ENCODE results near the gene MPO. TPM values are rescaled to one million over a fixed set of nuclear protein-coding genes. Genes with fewer than 3 reads are reported as not detected.

MPO gene
- total RNA-seq, 1 experiment from 2014 or later: not detected

DNA sequence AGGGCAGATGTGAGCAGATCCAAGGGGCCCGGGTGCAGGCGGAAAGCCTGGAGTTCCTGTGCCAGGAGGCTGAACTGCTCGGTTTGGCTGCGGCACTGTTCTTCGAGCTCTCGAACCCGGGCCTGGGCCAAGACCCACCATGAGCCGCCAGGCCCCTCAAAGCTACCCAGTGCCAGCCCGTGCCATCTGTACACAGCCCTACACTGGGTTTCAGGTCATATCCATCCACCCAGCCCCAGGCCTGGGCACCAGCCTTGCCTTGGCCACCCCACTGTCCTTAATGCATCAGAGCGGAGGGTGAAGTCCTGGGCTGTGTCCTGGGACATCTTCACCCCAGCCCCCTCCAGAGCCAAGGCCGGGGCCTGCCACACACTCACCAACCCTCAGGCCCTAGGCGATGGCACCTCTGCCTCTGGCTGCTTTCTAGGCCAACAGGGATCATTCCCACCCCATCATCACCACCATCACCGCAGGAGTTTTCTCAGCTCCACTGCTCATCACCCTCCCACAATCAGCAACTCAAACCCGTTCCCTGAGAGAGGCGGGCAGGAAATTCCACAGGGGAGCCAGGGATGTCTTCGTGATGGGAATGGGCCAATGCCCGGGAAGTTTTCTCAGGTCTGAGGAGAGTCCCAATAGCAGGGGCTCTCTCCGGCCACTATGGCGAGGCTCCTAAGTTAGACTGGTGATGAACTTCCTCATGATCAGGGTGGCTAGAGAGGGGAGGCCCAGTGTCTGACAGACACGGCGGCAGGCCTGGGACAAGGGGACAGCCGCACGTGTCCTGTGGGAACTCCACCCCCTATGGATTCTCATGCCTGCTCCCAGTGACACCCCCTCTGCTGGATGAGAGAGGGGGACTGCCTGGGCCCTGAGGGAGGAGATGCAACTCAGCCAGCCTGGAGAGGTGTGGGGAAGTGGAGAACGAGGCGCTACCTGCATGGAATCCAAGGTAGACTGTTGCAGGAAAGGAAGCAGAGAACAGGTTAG, 38.7 kb upstream of the MPO start (continued):
- TF ChIP-seq, protein P1, sequence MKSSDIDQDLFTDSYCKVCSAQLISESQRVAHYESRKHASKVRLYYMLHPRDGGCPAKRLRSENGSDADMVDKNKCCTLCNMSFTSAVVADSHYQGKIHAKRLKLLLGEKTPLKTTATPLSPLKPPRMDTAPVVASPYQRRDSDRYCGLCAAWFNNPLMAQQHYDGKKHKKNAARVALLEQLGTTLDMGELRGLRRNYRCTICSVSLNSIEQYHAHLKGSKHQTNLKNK (CRISPR knock-in tag; IDR thresholded peaks at IDR 0.05): no peak
- TF ChIP-seq IRF2 (CRISPR knock-in tag; IDR thresholded peaks at IDR 0.05; ENCODE audit: borderline replicate concordance, low read depth): no peak

DNA sequence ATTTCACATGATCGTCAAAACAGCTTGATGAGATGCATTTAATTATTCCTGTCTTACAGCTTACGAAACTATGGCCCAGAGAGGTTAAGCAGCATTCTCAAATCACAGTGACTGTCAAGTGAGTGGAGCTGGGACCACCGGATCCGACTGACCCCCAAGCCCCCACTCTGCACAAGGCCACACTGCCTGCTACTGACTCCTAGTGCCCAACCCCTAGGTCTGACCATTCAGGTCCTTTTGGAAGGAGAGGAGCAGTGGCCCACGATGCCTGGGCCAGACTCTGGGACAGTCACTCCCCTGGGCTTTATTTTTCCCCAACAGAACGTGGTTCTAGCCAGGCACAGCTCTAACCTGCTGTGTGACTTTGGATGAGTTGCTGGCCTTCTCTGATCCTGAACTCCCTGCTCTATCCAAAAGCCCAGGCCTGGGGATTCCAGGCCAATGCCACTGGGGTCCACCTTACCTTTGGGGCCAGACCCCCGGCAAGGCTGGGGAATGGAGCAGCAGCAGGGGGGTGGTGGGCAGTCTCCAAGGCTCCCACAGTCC, 38.0 kb upstream of the MPO start:
- DNase-seq (ENCODE audit: low spot score): no peak
- Mint-ChIP-seq H3K27me3 (ENCODE audit: low read depth) (peaks cover 35% of the 10 kb centered on the region), H3K4me3 (no peak overlapping the region), H3K36me3 (0 out of 2 replicates have a peak, but pooled peaks cover 3% of the 10 kb centered on the region), H3K27ac (no peak overlapping the region), H3K4me1 (peaks cover 5% of the 10 kb centered on the region), H3K9me3 (no peaks in the 10 kb centered on the region)
- CTCF ChIA-PET: interaction anchor here (0.8 to 8.3 kb wide), 6 partner anchors 13 to 99 kb away, joined by 3 to 97 read pairs (median 29); partner anchors contain the start of genes RNF43 and SUPT4H1
- ATAC-seq: no peak
- POLR2A ChIA-PET: interaction anchor here (2.0 kb wide), 1 partner anchor 26 kb away, joined by 7 read pairs; no protein-coding TSS in a partner anchor
- TF ChIP-seq, protein P2, sequence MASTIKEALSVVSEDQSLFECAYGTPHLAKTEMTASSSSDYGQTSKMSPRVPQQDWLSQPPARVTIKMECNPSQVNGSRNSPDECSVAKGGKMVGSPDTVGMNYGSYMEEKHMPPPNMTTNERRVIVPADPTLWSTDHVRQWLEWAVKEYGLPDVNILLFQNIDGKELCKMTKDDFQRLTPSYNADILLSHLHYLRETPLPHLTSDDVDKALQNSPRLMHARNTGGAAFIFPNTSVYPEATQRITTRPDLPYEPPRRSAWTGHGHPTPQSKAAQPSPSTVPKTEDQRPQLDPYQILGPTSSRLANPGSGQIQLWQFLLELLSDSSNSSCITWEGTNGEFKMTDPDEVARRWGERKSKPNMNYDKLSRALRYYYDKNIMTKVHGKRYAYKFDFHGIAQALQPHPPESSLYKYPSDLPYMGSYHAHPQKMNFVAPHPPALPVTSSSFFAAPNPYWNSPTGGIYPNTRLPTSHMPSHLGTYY (CRISPR knock-in tag; IDR thresholded peaks at IDR 0.05): no peak
- TF ChIP-seq, protein P3, sequence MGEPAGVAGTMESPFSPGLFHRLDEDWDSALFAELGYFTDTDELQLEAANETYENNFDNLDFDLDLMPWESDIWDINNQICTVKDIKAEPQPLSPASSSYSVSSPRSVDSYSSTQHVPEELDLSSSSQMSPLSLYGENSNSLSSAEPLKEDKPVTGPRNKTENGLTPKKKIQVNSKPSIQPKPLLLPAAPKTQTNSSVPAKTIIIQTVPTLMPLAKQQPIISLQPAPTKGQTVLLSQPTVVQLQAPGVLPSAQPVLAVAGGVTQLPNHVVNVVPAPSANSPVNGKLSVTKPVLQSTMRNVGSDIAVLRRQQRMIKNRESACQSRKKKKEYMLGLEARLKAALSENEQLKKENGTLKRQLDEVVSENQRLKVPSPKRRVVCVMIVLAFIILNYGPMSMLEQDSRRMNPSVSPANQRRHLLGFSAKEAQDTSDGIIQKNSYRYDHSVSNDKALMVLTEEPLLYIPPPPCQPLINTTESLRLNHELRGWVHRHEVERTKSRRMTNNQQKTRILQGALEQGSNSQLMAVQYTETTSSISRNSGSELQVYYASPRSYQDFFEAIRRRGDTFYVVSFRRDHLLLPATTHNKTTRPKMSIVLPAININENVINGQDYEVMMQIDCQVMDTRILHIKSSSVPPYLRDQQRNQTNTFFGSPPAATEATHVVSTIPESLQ (CRISPR knock-in tag; IDR thresholded peaks at IDR 0.05): no peak
- TF ChIP-seq, protein P4, sequence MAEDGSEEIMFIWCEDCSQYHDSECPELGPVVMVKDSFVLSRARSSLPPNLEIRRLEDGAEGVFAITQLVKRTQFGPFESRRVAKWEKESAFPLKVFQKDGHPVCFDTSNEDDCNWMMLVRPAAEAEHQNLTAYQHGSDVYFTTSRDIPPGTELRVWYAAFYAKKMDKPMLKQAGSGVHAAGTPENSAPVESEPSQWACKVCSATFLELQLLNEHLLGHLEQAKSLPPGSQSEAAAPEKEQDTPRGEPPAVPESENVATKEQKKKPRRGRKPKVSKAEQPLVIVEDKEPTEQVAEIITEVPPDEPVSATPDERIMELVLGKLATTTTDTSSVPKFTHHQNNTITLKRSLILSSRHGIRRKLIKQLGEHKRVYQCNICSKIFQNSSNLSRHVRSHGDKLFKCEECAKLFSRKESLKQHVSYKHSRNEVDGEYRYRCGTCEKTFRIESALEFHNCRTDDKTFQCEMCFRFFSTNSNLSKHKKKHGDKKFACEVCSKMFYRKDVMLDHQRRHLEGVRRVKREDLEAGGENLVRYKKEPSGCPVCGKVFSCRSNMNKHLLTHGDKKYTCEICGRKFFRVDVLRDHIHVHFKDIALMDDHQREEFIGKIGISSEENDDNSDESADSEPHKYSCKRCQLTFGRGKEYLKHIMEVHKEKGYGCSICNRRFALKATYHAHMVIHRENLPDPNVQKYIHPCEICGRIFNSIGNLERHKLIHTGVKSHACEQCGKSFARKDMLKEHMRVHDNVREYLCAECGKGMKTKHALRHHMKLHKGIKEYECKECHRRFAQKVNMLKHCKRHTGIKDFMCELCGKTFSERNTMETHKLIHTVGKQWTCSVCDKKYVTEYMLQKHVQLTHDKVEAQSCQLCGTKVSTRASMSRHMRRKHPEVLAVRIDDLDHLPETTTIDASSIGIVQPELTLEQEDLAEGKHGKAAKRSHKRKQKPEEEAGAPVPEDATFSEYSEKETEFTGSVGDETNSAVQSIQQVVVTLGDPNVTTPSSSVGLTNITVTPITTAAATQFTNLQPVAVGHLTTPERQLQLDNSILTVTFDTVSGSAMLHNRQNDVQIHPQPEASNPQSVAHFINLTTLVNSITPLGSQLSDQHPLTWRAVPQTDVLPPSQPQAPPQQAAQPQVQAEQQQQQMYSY (CRISPR knock-in tag; IDR thresholded peaks at IDR 0.05): no peak
- TF ChIP-seq ATF1 (CRISPR knock-in tag; IDR thresholded peaks at IDR 0.05) (no peak), ZNF263 (CRISPR knock-in tag; IDR thresholded peaks at IDR 0.05; ENCODE audit: low read depth) (no peak), NFATC4 (CRISPR knock-in tag; IDR thresholded peaks at IDR 0.05) (no peak), EMX1 (CRISPR knock-in tag; IDR thresholded peaks at IDR 0.05) (no peak), GRHL2 (CRISPR knock-in tag; IDR thresholded peaks at IDR 0.05; ENCODE audit: insufficient replicate concordance, severe bottlenecking) (no peak), SP1 (CRISPR knock-in tag; conservative IDR thresholded peaks at IDR 0.05) (no peak), ZNF232 (CRISPR knock-in tag; IDR thresholded peaks at IDR 0.05) (no peak), ZBTB21 (CRISPR knock-in tag; IDR thresholded peaks at IDR 0.05; ENCODE audit: borderline replicate concordance) (no peak), ZNF317 (CRISPR knock-in tag; IDR thresholded peaks at IDR 0.05; ENCODE audit: borderline replicate concordance, low read depth) (no peak), TEAD4 (CRISPR knock-in tag; IDR thresholded peaks at IDR 0.05) (no peak)
- TF ChIP-seq, protein P5, sequence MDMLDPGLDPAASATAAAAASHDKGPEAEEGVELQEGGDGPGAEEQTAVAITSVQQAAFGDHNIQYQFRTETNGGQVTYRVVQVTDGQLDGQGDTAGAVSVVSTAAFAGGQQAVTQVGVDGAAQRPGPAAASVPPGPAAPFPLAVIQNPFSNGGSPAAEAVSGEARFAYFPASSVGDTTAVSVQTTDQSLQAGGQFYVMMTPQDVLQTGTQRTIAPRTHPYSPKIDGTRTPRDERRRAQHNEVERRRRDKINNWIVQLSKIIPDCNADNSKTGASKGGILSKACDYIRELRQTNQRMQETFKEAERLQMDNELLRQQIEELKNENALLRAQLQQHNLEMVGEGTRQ (CRISPR knock-in tag; IDR thresholded peaks at IDR 0.05): no peak
- TF ChIP-seq, protein P6, sequence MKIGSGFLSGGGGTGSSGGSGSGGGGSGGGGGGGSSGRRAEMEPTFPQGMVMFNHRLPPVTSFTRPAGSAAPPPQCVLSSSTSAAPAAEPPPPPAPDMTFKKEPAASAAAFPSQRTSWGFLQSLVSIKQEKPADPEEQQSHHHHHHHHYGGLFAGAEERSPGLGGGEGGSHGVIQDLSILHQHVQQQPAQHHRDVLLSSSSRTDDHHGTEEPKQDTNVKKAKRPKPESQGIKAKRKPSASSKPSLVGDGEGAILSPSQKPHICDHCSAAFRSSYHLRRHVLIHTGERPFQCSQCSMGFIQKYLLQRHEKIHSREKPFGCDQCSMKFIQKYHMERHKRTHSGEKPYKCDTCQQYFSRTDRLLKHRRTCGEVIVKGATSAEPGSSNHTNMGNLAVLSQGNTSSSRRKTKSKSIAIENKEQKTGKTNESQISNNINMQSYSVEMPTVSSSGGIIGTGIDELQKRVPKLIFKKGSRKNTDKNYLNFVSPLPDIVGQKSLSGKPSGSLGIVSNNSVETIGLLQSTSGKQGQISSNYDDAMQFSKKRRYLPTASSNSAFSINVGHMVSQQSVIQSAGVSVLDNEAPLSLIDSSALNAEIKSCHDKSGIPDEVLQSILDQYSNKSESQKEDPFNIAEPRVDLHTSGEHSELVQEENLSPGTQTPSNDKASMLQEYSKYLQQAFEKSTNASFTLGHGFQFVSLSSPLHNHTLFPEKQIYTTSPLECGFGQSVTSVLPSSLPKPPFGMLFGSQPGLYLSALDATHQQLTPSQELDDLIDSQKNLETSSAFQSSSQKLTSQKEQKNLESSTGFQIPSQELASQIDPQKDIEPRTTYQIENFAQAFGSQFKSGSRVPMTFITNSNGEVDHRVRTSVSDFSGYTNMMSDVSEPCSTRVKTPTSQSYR (CRISPR knock-in tag; IDR thresholded peaks at IDR 0.05): no peak
- TF ChIP-seq, protein P7, sequence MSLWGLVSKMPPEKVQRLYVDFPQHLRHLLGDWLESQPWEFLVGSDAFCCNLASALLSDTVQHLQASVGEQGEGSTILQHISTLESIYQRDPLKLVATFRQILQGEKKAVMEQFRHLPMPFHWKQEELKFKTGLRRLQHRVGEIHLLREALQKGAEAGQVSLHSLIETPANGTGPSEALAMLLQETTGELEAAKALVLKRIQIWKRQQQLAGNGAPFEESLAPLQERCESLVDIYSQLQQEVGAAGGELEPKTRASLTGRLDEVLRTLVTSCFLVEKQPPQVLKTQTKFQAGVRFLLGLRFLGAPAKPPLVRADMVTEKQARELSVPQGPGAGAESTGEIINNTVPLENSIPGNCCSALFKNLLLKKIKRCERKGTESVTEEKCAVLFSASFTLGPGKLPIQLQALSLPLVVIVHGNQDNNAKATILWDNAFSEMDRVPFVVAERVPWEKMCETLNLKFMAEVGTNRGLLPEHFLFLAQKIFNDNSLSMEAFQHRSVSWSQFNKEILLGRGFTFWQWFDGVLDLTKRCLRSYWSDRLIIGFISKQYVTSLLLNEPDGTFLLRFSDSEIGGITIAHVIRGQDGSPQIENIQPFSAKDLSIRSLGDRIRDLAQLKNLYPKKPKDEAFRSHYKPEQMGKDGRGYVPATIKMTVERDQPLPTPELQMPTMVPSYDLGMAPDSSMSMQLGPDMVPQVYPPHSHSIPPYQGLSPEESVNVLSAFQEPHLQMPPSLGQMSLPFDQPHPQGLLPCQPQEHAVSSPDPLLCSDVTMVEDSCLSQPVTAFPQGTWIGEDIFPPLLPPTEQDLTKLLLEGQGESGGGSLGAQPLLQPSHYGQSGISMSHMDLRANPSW (CRISPR knock-in tag; conservative IDR thresholded peaks at IDR 0.05; ENCODE audit: low read depth): no peak
